Activated CD8-positive, alpha-beta T cell treated with anti-CD3 and anti-CD28 coated beads, Interleukin-2, amount 10 ng/mL, durations not matched to agents 7 days and 5 days (primary cell): ENCODE results near the gene HMG20A. TPM values are rescaled to one million over a fixed set of nuclear protein-coding genes. Genes with fewer than 3 reads are reported as not detected.
"Not testable (repeated sequence)": the region's sequence is repeated elsewhere in the genome, so short reads cannot be mapped to it uniquely, and the experiment has no call there.

ENCODE experiments used
- ATAC-seq: fragments of 150-1000 bp; cut with Tn5 transposase; one replicate; pipeline ENCODE4 v1.10.0; 2021; ENCODE audit warnings: moderate library complexity
- CTCF ChIA-PET: fragments of 350-600 bp; sonication (Branson Sonifier 250); formaldehyde crosslinking; loops from one replicate; lab custom pipeline; 2021; ENCODE audit warnings: antibody characterized with exemption; lab: Charles Lee
- POLR2A ChIA-PET: fragments of 350-600 bp; sonication (Branson Sonifier 250); formaldehyde crosslinking; loops from one replicate; lab custom pipeline; 2021; ENCODE audit warnings: antibody characterized with exemption; lab: Charles Lee
- DNase-seq: peaks from one replicate; pipeline ENCODE4 v3.0.0-alpha.2; 2020
- H3K27ac Mint-ChIP-seq: one replicate; pipeline ENCODE4 v1.8.0; 2021; ENCODE audit warnings: mild to moderate bottlenecking, mixed read lengths
- H3K27me3 Mint-ChIP-seq: one replicate; pipeline ENCODE4 v1.8.0; 2021; ENCODE audit warnings: low read depth, mixed read lengths
- H3K36me3 Mint-ChIP-seq: one replicate; pipeline ENCODE4 v1.8.0; 2021; ENCODE audit warnings: low read depth, mixed read lengths
- H3K4me1 Mint-ChIP-seq: one replicate; pipeline ENCODE4 v1.8.0; 2021; ENCODE audit warnings: low read depth, mixed read lengths
- H3K4me3 Mint-ChIP-seq: one replicate; pipeline ENCODE4 v1.8.0; 2021; ENCODE audit warnings: mild to moderate bottlenecking, mixed read lengths
- H3K9me3 Mint-ChIP-seq: one replicate; pipeline ENCODE4 v1.8.0; 2022; ENCODE audit warnings: mixed read lengths; ENCODE audit not compliant: insufficient read depth
- total RNA-seq, 2 experiments: library from RNA; stranded (reverse); gene quantifications; one replicate each; pipeline ENCODE4 v1.2.3, GENCODE V29; 2021

The HMG20A gene
- total RNA-seq, 2 experiments from 2014 or later = 47.5 to 51.7 TPM

DNA sequence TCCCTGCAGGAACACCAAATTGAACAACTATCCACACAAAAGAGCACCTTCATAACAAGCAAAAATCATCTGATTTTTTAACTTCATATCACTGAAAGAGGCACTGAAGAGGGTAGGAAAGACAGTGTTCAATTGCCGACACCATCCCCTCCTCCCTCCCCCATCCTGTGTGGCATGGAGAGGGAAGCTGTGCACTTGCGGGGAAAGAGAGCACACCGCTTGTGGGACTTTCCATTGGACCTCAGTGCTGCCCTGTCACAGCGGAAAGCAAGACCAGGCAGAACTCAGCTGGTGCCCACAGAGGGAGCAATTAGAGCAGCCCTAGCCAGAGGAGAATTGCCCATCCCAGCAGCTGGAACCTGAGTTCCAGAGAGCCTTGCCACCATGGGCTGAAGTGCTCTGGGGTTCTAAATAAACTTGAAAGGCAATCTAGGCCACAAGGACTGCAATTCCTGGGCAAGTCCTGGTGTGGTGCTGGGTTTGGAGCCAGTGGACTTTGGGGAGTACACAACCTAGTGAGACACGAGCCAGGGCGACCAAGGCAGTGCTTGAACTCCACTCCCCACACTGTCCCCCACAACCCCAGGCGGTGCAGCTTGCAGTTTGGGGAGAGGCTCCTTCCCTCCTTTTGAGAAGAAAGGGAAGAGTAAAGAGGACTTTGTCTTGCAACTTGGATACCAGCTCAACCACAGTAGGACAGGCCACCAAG, 27.8 kb upstream of the HMG20A start:
- no peak for DNase-seq
- Mint-ChIP-seq H3K27ac (no peak overlapping the region), H3K36me3 (peaks cover 8% of the 10 kb centered on the region), H3K4me1 (no peaks in the 10 kb centered on the region), H3K4me3 (no peak overlapping the region), H3K27me3 (no peaks in the 10 kb centered on the region), H3K9me3 (peaks cover 30% of the 10 kb centered on the region)
- ATAC-seq = no peak
- ChIA-PET POLR2A (no interaction called here), CTCF (no interaction called here)

- no peak for ATAC-seq
- CTCF ChIA-PET = no interaction called here
- Mint-ChIP-seq H3K27me3 (no peaks in the 10 kb centered on the region), H3K9me3 (peaks cover 32% of the 10 kb centered on the region), H3K4me3 (no peak overlapping the region), H3K36me3 (peaks cover 12% of the 10 kb centered on the region), H3K27ac (no peak overlapping the region), H3K4me1 (no peaks in the 10 kb centered on the region)
- POLR2A ChIA-PET = no interaction called here
- DNase-seq = no peak
Observed at GRCh38 chr15:77393471-77393840, 27.2 kb upstream of the HMG20A start.

DNA sequence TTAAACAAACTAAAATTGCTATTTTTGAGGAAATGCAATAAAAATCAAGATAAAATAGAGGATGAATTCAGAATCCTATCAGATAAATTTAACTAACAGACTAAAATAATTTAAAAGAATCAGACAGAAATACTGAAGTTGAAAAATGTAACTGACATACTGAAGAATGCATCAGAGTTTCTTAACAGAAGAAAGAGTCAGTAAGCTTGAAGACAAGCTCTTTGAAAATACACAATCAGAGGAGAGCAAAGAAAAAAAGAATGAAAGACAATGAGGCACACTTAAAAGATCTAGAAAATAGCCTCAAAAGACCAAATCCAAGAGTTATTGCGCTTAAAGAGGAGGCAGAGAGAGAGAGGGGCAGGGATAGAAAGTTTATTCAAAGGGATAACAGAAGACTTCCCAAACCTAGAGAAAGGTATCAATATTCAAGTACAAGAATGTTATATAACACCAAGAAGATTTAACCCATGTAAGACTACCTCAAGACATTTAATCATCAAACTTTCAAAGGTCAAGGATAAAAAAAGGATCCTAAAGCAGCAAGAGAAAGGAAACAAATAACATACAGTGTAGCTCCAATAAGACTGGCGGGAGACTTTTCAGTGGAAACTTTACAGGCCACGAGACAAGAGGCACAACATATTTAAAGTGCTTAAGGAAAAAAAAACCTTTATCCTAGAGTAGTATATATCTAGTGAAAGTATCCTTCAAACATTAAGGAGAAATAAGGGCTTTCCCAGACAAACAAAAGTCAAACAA, 25.5 kb upstream of the HMG20A start:
- ATAC-seq = no peak
- Mint-ChIP-seq H3K4me1 (no peaks in the 10 kb centered on the region), H3K9me3 (peaks cover 48% of the 10 kb centered on the region), H3K27ac (no peak overlapping the region), H3K4me3 (no peak overlapping the region), H3K27me3 (no peaks in the 10 kb centered on the region), H3K36me3 (peaks cover 22% of the 10 kb centered on the region)
- CTCF ChIA-PET = interaction anchor here (1.0 kb wide), 1 partner anchor 12 kb away, joined by 4 read pairs; no protein-coding TSS in a partner anchor
- no peak for DNase-seq
- POLR2A ChIA-PET = no interaction called here

DNA sequence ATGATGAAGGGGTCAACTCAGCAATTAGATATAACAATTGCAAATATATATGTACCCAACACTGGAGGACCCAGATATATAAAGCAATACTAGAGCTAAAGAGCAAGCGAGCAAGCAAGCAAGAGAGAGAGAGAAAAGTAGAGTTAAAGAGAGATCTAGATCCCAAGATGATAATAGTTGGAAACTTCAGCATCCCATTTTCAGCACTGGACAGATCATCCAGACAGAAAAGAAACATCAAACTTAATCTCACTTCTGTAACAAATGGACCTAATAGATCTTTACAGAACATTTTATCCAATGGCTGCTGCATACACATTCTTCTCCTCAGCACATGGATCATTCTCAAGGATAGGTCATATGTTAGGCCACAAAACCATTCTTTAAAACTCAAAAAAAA, 24.0 kb upstream of the HMG20A start:
- H3K9me3 Mint-ChIP-seq = peaks cover 52% of the 10 kb centered on the region
- H3K36me3 Mint-ChIP-seq = peaks cover 25% of the 10 kb centered on the region
- H3K4me3 Mint-ChIP-seq = no peak overlapping the region
- no peak overlapping the region for H3K27ac Mint-ChIP-seq
- DNase-seq (no peak), ATAC-seq (no peak)
- POLR2A ChIA-PET = no interaction called here
- H3K27me3 Mint-ChIP-seq = no peaks in the 10 kb centered on the region
- CTCF ChIA-PET = no interaction called here
- peaks cover 4% of the 10 kb centered on the region for H3K4me1 Mint-ChIP-seq

DNA sequence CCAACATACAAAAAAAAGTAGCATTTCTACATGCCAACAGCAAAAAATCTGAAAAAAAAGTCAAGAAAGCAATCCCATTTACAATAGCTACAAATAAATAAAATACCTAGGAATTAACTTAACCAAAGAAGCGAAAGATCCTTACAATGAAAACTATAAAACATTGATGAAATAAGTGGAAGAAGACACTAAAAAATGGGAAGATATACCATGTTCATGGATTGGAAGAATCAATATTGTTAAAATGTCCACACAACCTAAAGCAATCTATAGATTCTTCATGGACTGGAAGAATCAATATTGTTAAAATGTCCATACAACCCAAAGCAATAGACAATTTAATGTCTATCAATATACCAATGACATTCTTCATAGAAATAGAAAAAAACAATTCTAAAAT, 21.8 kb upstream of the HMG20A start:
- peaks cover 8% of the 10 kb centered on the region for H3K4me1 Mint-ChIP-seq
- POLR2A ChIA-PET = no interaction called here
- CTCF ChIA-PET = no interaction called here
- H3K27ac Mint-ChIP-seq = no peak overlapping the region
- H3K4me3 Mint-ChIP-seq = no peak overlapping the region
- DNase-seq (no peak), ATAC-seq (no peak)
- H3K36me3 Mint-ChIP-seq = peaks cover 25% of the 10 kb centered on the region
- H3K27me3 Mint-ChIP-seq = no peaks in the 10 kb centered on the region
- peaks cover 52% of the 10 kb centered on the region for H3K9me3 Mint-ChIP-seq

GRCh38 chr15:77400258-77400657, 20.4 kb upstream of the HMG20A start:
- ChIA-PET CTCF (no interaction called here), POLR2A (no interaction called here)
- H3K4me3 Mint-ChIP-seq = no peak overlapping the region
- no peak overlapping the region for H3K27ac Mint-ChIP-seq
- H3K36me3 Mint-ChIP-seq = peaks cover 22% of the 10 kb centered on the region
- H3K27me3 Mint-ChIP-seq = no peaks in the 10 kb centered on the region
- peaks cover 10% of the 10 kb centered on the region for H3K4me1 Mint-ChIP-seq
- ATAC-seq (no peak), DNase-seq (no peak)
- peaks cover 42% of the 10 kb centered on the region for H3K9me3 Mint-ChIP-seq

DNA sequence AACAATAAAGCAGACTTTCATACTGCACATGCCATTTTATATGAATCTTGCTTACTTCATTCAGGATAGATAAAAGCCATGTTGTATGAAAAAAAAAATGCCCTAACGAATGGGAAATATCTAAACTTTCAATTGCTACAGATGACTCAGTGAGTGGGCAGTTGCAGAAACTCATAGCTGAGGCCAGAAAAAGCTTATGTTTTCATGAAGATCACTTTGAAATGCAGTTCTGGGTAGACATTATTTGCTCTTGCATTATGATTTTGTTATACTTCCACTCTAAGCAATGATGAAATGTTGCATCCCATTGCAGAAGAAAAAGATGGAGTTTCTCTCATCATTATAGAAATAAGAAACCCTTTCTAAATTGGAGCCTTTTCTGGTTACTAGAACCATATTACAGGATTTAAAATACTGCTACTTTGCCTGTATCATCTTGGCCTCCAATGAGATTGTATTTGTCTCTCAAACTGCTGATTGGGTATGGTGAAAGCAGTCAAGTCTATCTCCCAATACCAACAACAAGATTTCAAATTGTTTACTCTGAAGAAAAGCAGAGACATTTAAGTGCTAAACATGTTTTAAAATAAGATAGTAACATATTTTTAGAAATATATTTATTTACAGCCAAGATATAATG, 17.8 kb upstream of the HMG20A start:
- Mint-ChIP-seq H3K4me3 (no peak overlapping the region), H3K27ac (no peak overlapping the region)
- DNase-seq = no peak

GRCh38 chr15:77406173-77406759, 14.4 kb upstream of the HMG20A start:
- H3K9me3 Mint-ChIP-seq, ATAC-seq, H3K4me3 Mint-ChIP-seq, DNase-seq, H3K27ac Mint-ChIP-seq, H3K27me3 Mint-ChIP-seq: not testable (repeated sequence)
- CTCF ChIA-PET = interaction anchor here (0.8 to 2.2 kb wide), 3 partner anchors 12 to 182 kb away, joined by 3 to 10 read pairs (median 5); no protein-coding TSS in a partner anchor
- Mint-ChIP-seq H3K36me3 (peaks cover 11% of the 10 kb centered on the region), H3K4me1 (peaks cover 51% of the 10 kb centered on the region)
- POLR2A ChIA-PET = interaction anchor here (1.3 kb wide), 1 partner anchor 13 kb away, joined by 3 read pairs; no protein-coding TSS in a partner anchor

More for the DNA sequence above, 17.8 kb upstream of the HMG20A start:
- ChIA-PET POLR2A (interaction anchor here (0.7 kb wide), 1 partner anchor 878 kb away, joined by 3 read pairs; no protein-coding TSS in a partner anchor), CTCF (interaction anchor here (1.0 to 1.4 kb wide), 2 partner anchors 13 to 94 kb away, joined by 3 to 4 read pairs; no protein-coding TSS in a partner anchor)
- Mint-ChIP-seq H3K9me3 (peaks cover 22% of the 10 kb centered on the region), H3K36me3 (peaks cover 25% of the 10 kb centered on the region), H3K27me3 (no peaks in the 10 kb centered on the region), H3K4me1 (peaks cover 33% of the 10 kb centered on the region)
- ATAC-seq = no peak

GRCh38 chr15:77406846-77407245, 13.8 kb upstream of the HMG20A start:
- peaks cover 48% of the 10 kb centered on the region for H3K4me1 Mint-ChIP-seq
- POLR2A ChIA-PET = interaction anchor here (0.6 to 1.3 kb wide), 2 partner anchors 12 to 448 kb away, joined by 3 read pairs; no protein-coding TSS in a partner anchor

GRCh38 chr15:77409259-77410156, 11.2 kb upstream of the HMG20A start:
- H3K27ac Mint-ChIP-seq = peak overlapping the region; percentile 88
- ATAC-seq (peak; percentile 93), DNase-seq (peak; percentile 72)
- no peaks in the 10 kb centered on the region for H3K9me3 Mint-ChIP-seq
- ChIA-PET POLR2A (interaction anchor here (0.7 to 1.8 kb wide), 4 partner anchors 10 to 134 kb away, joined by 3 to 14 read pairs (median 4); partner anchors contain the start of gene PEAK1), CTCF (interaction anchor here (0.9 to 2.1 kb wide), 5 partner anchors 9 to 223 kb away, joined by 3 to 8 read pairs (median 5); no protein-coding TSS in a partner anchor)
- H3K27me3 Mint-ChIP-seq = no peaks in the 10 kb centered on the region
- H3K4me1 Mint-ChIP-seq = peaks cover 50% of the 10 kb centered on the region
- peak overlapping the region; percentile 51 for H3K4me3 Mint-ChIP-seq
- peaks cover 13% of the 10 kb centered on the region for H3K36me3 Mint-ChIP-seq

More at GRCh38 chr15:77406846-77407245, 13.8 kb upstream of the HMG20A start:
- Mint-ChIP-seq H3K27me3 (no peaks in the 10 kb centered on the region), H3K27ac (no peak overlapping the region), H3K9me3 (no peaks in the 10 kb centered on the region), H3K36me3 (peaks cover 11% of the 10 kb centered on the region), H3K4me3 (no peak overlapping the region)
- CTCF ChIA-PET = interaction anchor here (1.8 to 2.2 kb wide), 2 partner anchors 12 to 136 kb away, joined by 5 to 10 read pairs; no protein-coding TSS in a partner anchor
- DNase-seq (no peak), ATAC-seq (no peak)
